Common myeloid progenitor, CD34-positive (primary cell): ENCODE results near the gene OR10G7. TPM values are rescaled to one million over a fixed set of nuclear protein-coding genes. Genes with fewer than 3 reads are reported as not detected.

Experiments used
- CTCF ChIA-PET: fragments of 350-600 bp; sonication (Branson Sonifier 250); formaldehyde crosslinking; loops from one replicate; lab custom pipeline; 2021; ENCODE audit warnings: antibody characterized with exemption; lab: Charles Lee
- POLR2A ChIA-PET: fragments of 350-600 bp; sonication (Branson Sonifier 250); formaldehyde crosslinking; loops from one replicate; lab custom pipeline; 2021; ENCODE audit warnings: antibody characterized with exemption; lab: Charles Lee
- DNase-seq, 3 donors: peaks; one replicate each; pipeline versions ENCODE4 v3.0.0 to v3.0.0-alpha.2; 2013
- H3K27ac ChIP-seq, 2 experiments: 1 replicate in 1 of 2; 2 replicates in 1 of 2; pipeline ENCODE4 v1.7.0; 2013; ENCODE audit warnings: inconsistent platforms in 2 of 2, low read length in 2 of 2, mild to moderate bottlenecking in 2 of 2, low read depth in 1 of 2, moderate library complexity in 1 of 2; ENCODE audit not compliant: severe bottlenecking in 2 of 2, insufficient read depth in 1 of 2, poor library complexity in 1 of 2
- H3K27me3 ChIP-seq, 5 experiments: replicated peaks in 2 of 5; 1 replicate in 3 of 5; 2 replicates in 2 of 5; pipeline versions ENCODE4 v1.6.1 to v1.7.0; 2013; ENCODE audit warnings: low read length in 4 of 5, mild to moderate bottlenecking in 2 of 5, moderate library complexity in 2 of 5, inconsistent platforms in 1 of 5; ENCODE audit not compliant: insufficient read depth in 5 of 5, control insufficient read depth in 4 of 5
- H3K36me3 ChIP-seq, 4 experiments: 1 replicate in 2 of 4; 2 replicates in 2 of 4; pipeline versions ENCODE4 v1.6.1 to v1.7.0; 2013; ENCODE audit warnings: low read length in 3 of 4, control low read depth in 1 of 4, mild to moderate bottlenecking in 1 of 4; ENCODE audit not compliant: control insufficient read depth in 4 of 4, insufficient read depth in 4 of 4
- H3K4me1 ChIP-seq, 4 experiments: 1 replicate in 3 of 4; 2 replicates in 1 of 4; pipeline versions ENCODE4 v1.6.1 to v1.7.1; 2013; ENCODE audit warnings: low read length in 3 of 4, mild to moderate bottlenecking in 3 of 4, control low read depth in 1 of 4, inconsistent platforms in 1 of 4, moderate library complexity in 1 of 4; ENCODE audit not compliant: control insufficient read depth in 4 of 4, insufficient read depth in 4 of 4; ENCODE audit errors: control extremely low read depth in 1 of 4
- H3K4me3 ChIP-seq, 7 experiments: 1 replicate in 4 of 7; 2 replicates in 3 of 7; pipeline versions ENCODE4 v1.5.1 to v1.7.0; 2013; ENCODE audit warnings: mild to moderate bottlenecking in 7 of 7, low read length in 6 of 7, moderate library complexity in 6 of 7, inconsistent platforms in 2 of 7, low read depth in 2 of 7, control low read depth in 1 of 7; ENCODE audit not compliant: insufficient read depth in 4 of 7, control insufficient read depth in 1 of 7; ENCODE audit errors: extremely low read depth in 1 of 7
- H3K9me3 ChIP-seq, 5 experiments: 1 replicate in 4 of 5; 2 replicates in 1 of 5; pipeline versions ENCODE4 v1.6.1 to v1.7.1; 2013; ENCODE audit warnings: low read length in 4 of 5, mild to moderate bottlenecking in 2 of 5, inconsistent platforms in 1 of 5, low read depth in 1 of 5, moderate library complexity in 1 of 5; ENCODE audit not compliant: control insufficient read depth in 4 of 5, insufficient read depth in 2 of 5; ENCODE audit errors: control extremely low read depth in 1 of 5
- WGBS: methylation state at CpG from one replicate; pipeline ENCODE4 v1.1.5; 2013; ENCODE audit not compliant: insufficient coverage; 5-methylcytosine and 5-hydroxymethylcytosine counted together
- polyA plus RNA-seq: library from polyadenylated mRNA; unstranded; fragments of 120-200 nt; gene quantifications from one replicate; pipeline ENCODE4 v1.2.1, GENCODE V29; 2013

Gene OR10G7
- not detected for polyA plus RNA-seq

DNA sequence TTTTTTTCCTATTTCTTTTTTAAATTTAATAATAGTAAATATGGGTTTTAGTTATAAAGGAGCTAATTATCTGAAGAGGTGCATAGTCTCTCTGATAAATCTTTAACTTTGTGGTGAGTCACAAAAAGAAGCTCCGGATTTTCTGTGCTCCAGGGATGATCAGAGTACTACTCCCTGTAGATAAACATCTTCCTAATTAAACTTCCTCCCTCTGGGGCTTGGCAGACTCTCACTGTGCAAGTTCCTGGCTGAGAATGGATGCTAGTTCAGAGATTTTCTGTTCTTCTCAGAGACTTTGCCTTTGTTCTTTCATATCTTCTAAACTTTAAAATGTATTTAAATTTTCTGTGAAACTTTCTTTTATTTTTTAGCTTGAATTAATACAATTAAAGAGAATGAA is at the start of gene OR10G7:
Gene OR10G7 (minus strand): TSS at position 72 of the 400 bp plus-strand sequence. CDS start 2,324 bp downstream, outside the sequence.
- Histone ChIP-seq H3K36me3 (no peaks in the 10 kb centered on the region), H3K9me3 (no peaks in the 10 kb centered on the region), H3K27ac (no peak within 1 kb of the TSS), H3K4me1 (no peaks in the 10 kb centered on the region), H3K4me3 (no peak within 1 kb of the TSS), H3K27me3 (peaks cover 0 to 2% (median 0%) of the 10 kb centered on the region in 5 experiments)
- no peak for DNase-seq
- no CpG with 5 or more reads among the region's 1 CpG for WGBS
- ChIA-PET CTCF (no interaction called here), POLR2A (no interaction called here)

GRCh38 chr11:124085997-124086846 is 45.1 kb upstream of the OR10G7 start:
- CTCF ChIA-PET, result interaction anchor here (2.3 kb wide), 1 partner anchor 15 kb away, joined by 8 read pairs; no protein-coding TSS in a partner anchor
- 89% methylated on average over 5 of the region's 10 CpGs for WGBS

GRCh38 chr11:124085583-124085982 is 44.5 kb upstream of the OR10G7 start:
- POLR2A ChIA-PET, result no interaction called here
- DNase-seq, result no peak
- Histone ChIP-seq H3K27ac (no peak overlapping the region), H3K9me3 (no peaks in the 10 kb centered on the region), H3K4me1 (no peaks in the 10 kb centered on the region), H3K36me3 (no peaks in the 10 kb centered on the region), H3K4me3 (no peak overlapping the region), H3K27me3 (no peaks in the 10 kb centered on the region)
- 100% methylated on average over 2 of the region's 3 CpGs for WGBS
- CTCF ChIA-PET, result interaction anchor here (2.3 kb wide), 1 partner anchor 14 kb away, joined by 8 read pairs; no protein-coding TSS in a partner anchor

More at GRCh38 chr11:124085997-124086846, 45.1 kb upstream of the OR10G7 start:
- no peaks in the 10 kb centered on the region for H3K27me3 ChIP-seq
- no peak overlapping the region for H3K4me3 ChIP-seq
- H3K36me3 ChIP-seq, result no peaks in the 10 kb centered on the region
- POLR2A ChIA-PET, result no interaction called here
- no peak for DNase-seq
- no peaks in the 10 kb centered on the region for H3K9me3 ChIP-seq
- no peak overlapping the region for H3K27ac ChIP-seq
- H3K4me1 ChIP-seq, result no peaks in the 10 kb centered on the region

DNA sequence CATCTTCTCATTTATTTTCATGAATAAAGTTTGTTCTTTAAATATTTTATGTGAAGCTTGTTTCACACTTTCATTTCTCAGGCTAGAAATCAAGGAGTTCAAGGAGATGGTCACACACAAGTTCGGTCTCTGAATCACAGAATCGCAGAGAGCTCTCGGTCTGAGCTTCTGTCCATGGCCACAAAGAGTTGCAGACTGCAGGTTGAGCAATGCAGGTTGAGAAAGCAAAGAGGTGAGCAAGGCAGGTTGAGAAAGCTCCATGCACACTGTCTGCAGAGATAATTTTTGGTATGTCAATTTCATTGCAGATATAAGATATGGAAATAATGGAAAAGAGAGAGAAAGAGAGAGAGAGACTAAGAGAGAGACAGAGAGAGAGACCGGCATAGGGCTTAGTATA is 41.2 kb upstream of the OR10G7 start:
- H3K27me3 ChIP-seq, result no peaks in the 10 kb centered on the region
- H3K4me3 ChIP-seq, result no peak overlapping the region
- CTCF ChIA-PET, result interaction anchor here (1.0 to 1.4 kb wide), 5 partner anchors 10 to 256 kb away, joined by 3 to 5 read pairs (median 4); no protein-coding TSS in a partner anchor
- no peaks in the 10 kb centered on the region for H3K4me1 ChIP-seq
- H3K27ac ChIP-seq, result no peak overlapping the region
- no peak for DNase-seq
- H3K36me3 ChIP-seq, result no peaks in the 10 kb centered on the region
- 84% methylated on average over 4 of the region's 4 CpGs for WGBS
- POLR2A ChIA-PET, result no interaction called here
- H3K9me3 ChIP-seq, result no peaks in the 10 kb centered on the region

DNA sequence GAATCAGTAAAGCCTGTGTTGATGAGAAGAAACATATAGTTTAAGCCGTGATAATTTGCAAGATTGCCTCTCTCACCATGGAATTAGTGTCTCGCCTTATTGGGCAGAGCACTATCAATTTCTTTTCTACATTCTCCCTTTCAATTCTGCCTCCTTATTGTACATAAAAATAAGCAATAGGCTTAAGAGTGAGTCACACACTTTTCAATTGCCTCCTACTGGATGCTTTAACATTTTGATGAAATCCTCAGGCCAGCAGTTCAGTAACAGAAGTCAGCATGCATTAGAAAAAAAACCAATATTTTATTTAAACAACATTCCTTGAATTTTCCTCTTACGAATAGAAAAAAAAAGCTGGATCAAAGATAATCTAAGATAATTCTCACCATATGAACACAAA is 40.4 kb upstream of the OR10G7 start:
- Histone ChIP-seq H3K36me3 (no peaks in the 10 kb centered on the region), H3K4me1 (peaks cover 0 to 2% (median 0%) of the 10 kb centered on the region in 4 experiments), H3K4me3 (no peak overlapping the region), H3K27ac (no peak overlapping the region), H3K27me3 (no peaks in the 10 kb centered on the region), H3K9me3 (no peaks in the 10 kb centered on the region)
- POLR2A ChIA-PET, result no interaction called here
- CTCF ChIA-PET, result interaction anchor here (1.0 to 1.4 kb wide), 5 partner anchors 10 to 257 kb away, joined by 3 to 5 read pairs (median 4); no protein-coding TSS in a partner anchor
- DNase-seq, result no peak
- WGBS, result no CpG with 5 or more reads among the region's 3 CpGs

DNA sequence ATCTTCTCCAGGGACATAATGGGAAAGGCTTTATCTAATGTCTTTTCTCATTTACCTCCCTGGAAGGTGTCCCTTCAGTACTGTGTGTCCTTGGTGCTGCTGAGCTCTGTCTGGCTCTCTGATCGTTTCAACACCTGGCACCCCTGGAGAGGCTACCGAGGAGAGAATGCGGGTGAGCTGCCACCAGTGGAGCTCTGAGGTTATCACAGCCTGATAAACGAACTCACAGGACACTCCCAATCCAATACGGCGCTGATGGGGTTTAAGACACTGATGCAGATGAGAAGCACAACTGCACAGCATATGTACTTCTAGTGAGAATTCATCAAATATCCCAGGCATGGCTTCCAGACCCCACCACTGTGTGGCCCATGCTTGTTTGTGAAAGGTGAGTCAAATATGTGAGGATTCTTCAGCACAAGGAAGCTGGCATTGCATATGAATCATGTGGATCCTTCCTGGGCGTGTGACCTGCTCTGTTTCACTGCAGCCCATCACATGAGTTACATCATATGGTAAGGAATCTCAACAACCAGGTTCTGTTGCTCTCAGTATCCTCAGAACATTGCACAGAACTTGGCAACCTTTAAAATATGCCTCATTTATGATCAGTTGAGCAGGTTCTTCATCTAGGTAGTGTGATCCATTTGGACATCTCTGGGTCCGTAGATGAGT is 39.3 kb upstream of the OR10G7 start:
- CTCF ChIA-PET, result no interaction called here
- whole genome bisulfite sequencing, result 95% methylated on average over 8 of the region's 8 CpGs

More for the DNA sequence above, 39.3 kb upstream of the OR10G7 start:
- Histone ChIP-seq H3K27ac (no peak overlapping the region), H3K27me3 (no peaks in the 10 kb centered on the region), H3K4me3 (no peak overlapping the region), H3K9me3 (no peaks in the 10 kb centered on the region), H3K4me1 (peaks cover 0 to 13% (median 4%) of the 10 kb centered on the region in 4 experiments), H3K36me3 (no peaks in the 10 kb centered on the region)
- POLR2A ChIA-PET, result no interaction called here
- no peak for DNase-seq
